ENCODE data around the gene TRIM41. TPM values are rescaled to one million over a fixed set of nuclear protein-coding genes. Genes with fewer than 3 reads are reported as not detected.

The TRIM41 gene
- total and polyA plus RNA-seq, 2 of the 13 experiments (the other 11 are each of a cell fraction or from before 2014, with no cell fraction given), result 10.2 to 16.7 TPM

DNA sequence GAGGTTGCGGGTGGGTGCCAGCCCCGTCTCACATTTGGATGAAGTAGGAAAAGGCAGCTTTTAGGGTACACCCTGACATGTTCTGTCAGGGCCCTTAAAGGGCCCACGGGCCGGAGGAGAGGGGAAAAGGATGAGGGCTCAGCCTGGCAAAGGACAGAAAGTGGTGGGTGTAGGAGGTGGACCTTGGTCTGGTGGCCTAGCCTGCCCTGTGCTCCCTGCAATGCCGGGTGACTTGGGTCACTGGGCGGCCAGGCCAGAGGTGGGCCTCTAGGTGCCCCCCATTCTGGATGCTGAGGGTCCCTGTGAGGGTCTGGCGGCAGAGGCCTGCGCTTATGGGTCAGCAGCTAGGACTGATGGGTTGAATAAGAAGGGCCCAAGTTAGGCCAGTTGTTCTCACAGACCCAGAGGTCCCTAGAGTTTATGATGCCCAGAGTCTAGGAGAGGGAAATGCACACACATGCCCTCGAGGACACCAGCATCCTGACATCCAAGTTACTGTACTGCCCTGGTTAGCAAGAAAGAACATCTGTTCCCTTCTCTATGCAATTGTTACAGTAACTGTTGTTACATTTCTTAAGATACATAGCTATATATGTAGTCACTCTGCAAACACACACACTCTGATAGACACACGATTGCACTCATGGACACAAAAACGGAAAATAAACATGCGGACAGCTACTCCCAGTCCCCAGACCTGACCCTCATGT, 30.6 kb upstream of the TRIM41 start (continued):
- TF ChIP-seq, protein P1, sequence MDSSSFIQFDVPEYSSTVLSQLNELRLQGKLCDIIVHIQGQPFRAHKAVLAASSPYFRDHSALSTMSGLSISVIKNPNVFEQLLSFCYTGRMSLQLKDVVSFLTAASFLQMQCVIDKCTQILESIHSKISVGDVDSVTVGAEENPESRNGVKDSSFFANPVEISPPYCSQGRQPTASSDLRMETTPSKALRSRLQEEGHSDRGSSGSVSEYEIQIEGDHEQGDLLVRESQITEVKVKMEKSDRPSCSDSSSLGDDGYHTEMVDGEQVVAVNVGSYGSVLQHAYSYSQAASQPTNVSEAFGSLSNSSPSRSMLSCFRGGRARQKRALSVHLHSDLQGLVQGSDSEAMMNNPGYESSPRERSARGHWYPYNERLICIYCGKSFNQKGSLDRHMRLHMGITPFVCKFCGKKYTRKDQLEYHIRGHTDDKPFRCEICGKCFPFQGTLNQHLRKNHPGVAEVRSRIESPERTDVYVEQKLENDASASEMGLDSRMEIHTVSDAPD (CRISPR knock-in tag; IDR thresholded peaks at IDR 0.05), result no peak
- TF ChIP-seq, protein P2, sequence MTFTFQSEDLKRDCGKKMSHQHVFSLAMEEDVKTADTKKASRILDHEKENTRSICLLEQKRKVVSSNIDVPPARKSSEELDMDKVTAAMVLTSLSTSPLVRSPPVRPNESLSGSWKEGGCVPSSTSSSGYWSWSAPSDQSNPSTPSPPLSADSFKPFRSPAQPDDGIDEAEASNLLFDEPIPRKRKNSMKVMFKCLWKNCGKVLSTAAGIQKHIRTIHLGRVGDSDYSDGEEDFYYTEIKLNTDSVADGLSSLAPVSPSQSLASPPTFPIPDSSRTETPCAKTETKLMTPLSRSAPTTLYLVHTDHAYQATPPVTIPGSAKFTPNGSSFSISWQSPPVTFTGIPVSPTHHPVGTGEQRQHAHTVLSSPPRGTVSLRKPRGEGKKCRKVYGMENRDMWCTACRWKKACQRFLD (CRISPR knock-in tag; IDR thresholded peaks at IDR 0.05; ENCODE audit: borderline replicate concordance), result peak; percentile 5; the same call in 1 of the 2 replicates
- TF ChIP-seq RXRA (CRISPR knock-in tag; IDR thresholded peaks at IDR 0.05) (0 out of 2 replicates have a peak, but pooled peaks have one; percentile 32), ZFP62 (CRISPR knock-in tag; IDR thresholded peaks at IDR 0.05) (no peak), ZMYM2 (CRISPR knock-in tag; IDR thresholded peaks at IDR 0.05) (no peak), ZNF749 (CRISPR knock-in tag; IDR thresholded peaks at IDR 0.05; ENCODE audit: borderline replicate concordance) (no peak), ZNF674 (CRISPR knock-in tag; IDR thresholded peaks at IDR 0.05; ENCODE audit: low read depth) (no peak), SKI (IDR thresholded peaks at IDR 0.05; ENCODE audit: partially characterized antibody) (no peak), HOXD1 (CRISPR knock-in tag; IDR thresholded peaks at IDR 0.05) (0 out of 2 replicates have a peak, but pooled peaks have one; percentile 30), SP4 (CRISPR knock-in tag; IDR thresholded peaks at IDR 0.05) (no peak), ZNF652 (CRISPR knock-in tag; IDR thresholded peaks at IDR 0.05; ENCODE audit: borderline replicate concordance, low read depth) (no peak), PCBP2 (optimal IDR thresholded peaks at IDR 0.05; ENCODE audit: low read depth, low read length, poor library complexity, severe bottlenecking) (no peak), GTF3A (CRISPR knock-in tag; conservative IDR thresholded peaks at IDR 0.05) (no peak), GATAD1 (CRISPR knock-in tag; IDR thresholded peaks at IDR 0.05) (no peak), SATB2 (CRISPR knock-in tag; IDR thresholded peaks at IDR 0.05) (no peak), NR2F2 (IDR thresholded peaks at IDR 0.05; ENCODE audit: borderline replicate concordance, low read depth) (no peak), TSC22D2 (CRISPR knock-in tag; IDR thresholded peaks at IDR 0.05; ENCODE audit: borderline replicate concordance) (no peak), ZNF792 (CRISPR knock-in tag; IDR thresholded peaks at IDR 0.05) (no peak), NR2F1 (CRISPR knock-in tag; IDR thresholded peaks at IDR 0.05) (0 out of 4 replicates have a peak, but pooled peaks of 1 of the 2 experiments have one; percentile 28)
- TF ChIP-seq, protein P3, sequence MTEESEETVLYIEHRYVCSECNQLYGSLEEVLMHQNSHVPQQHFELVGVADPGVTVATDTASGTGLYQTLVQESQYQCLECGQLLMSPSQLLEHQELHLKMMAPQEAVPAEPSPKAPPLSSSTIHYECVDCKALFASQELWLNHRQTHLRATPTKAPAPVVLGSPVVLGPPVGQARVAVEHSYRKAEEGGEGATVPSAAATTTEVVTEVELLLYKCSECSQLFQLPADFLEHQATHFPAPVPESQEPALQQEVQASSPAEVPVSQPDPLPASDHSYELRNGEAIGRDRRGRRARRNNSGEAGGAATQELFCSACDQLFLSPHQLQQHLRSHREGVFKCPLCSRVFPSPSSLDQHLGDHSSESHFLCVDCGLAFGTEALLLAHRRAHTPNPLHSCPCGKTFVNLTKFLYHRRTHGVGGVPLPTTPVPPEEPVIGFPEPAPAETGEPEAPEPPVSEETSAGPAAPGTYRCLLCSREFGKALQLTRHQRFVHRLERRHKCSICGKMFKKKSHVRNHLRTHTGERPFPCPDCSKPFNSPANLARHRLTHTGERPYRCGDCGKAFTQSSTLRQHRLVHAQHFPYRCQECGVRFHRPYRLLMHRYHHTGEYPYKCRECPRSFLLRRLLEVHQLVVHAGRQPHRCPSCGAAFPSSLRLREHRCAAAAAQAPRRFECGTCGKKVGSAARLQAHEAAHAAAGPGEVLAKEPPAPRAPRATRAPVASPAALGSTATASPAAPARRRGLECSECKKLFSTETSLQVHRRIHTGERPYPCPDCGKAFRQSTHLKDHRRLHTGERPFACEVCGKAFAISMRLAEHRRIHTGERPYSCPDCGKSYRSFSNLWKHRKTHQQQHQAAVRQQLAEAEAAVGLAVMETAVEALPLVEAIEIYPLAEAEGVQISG (CRISPR knock-in tag; IDR thresholded peaks at IDR 0.05), result no peak
- TF ChIP-seq, protein P4, sequence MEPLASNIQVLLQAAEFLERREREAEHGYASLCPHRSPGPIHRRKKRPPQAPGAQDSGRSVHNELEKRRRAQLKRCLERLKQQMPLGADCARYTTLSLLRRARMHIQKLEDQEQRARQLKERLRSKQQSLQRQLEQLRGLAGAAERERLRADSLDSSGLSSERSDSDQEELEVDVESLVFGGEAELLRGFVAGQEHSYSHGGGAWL (CRISPR knock-in tag; IDR thresholded peaks at IDR 0.05), result no peak
- TF ChIP-seq, protein P5, sequence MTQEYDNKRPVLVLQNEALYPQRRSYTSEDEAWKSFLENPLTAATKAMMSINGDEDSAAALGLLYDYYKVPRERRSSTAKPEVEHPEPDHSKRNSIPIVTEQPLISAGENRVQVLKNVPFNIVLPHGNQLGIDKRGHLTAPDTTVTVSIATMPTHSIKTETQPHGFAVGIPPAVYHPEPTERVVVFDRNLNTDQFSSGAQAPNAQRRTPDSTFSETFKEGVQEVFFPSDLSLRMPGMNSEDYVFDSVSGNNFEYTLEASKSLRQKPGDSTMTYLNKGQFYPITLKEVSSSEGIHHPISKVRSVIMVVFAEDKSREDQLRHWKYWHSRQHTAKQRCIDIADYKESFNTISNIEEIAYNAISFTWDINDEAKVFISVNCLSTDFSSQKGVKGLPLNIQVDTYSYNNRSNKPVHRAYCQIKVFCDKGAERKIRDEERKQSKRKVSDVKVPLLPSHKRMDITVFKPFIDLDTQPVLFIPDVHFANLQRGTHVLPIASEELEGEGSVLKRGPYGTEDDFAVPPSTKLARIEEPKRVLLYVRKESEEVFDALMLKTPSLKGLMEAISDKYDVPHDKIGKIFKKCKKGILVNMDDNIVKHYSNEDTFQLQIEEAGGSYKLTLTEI (CRISPR knock-in tag; conservative IDR thresholded peaks at IDR 0.05), result no peak
